Hematopoietic multipotent progenitor cell treated with erythropoietin and hydrocortisone succinate and interleukin-3 and kit ligand, for 17 days (in vitro differentiated cells): ENCODE results near the gene KRT15.

ENCODE experiments used
- DNase-seq: peaks from one replicate; pipeline ENCODE4 v3.0.0-alpha.2; 2015; ENCODE audit warnings: low spot score

Gene KRT15

GRCh38 chr17:41524261-41524660 is 5.6 kb upstream of the KRT15 start:
- no peak for DNase-seq

GRCh38 chr17:41523787-41524186 is 5.1 kb upstream of the KRT15 start:
- no peak for DNase-seq

GRCh38 chr17:41523225-41523593 is 4.5 kb upstream of the KRT15 start:
- DNase-seq = no peak

GRCh38 chr17:41522301-41523224 is 3.9 kb upstream of the KRT15 start:
- DNase-seq = no peak

- DNase-seq = no peak
Measured at GRCh38 chr17:41521574-41522261, 3.0 kb upstream of the KRT15 start.

- no peak for DNase-seq
Measured at GRCh38 chr17:41520821-41521521, 2.3 kb upstream of the KRT15 start.

- DNase-seq = no peak
Measured at GRCh38 chr17:41519501-41520224, 973 bp upstream of the KRT15 start.

GRCh38 chr17:41518031-41518430 is 659 bp downstream of the KRT15 start:
- DNase-seq = no peak

- no peak for DNase-seq
Measured at GRCh38 chr17:41516830-41517283, 1.8 kb downstream of the KRT15 start.

GRCh38 chr17:41516147-41516829 is 2.4 kb downstream of the KRT15 start:
- DNase-seq = no peak

- DNase-seq = no peak
Measured at GRCh38 chr17:41513168-41513547, 5.5 kb downstream of the KRT15 start.

GRCh38 chr17:41512546-41513167 is 6.0 kb downstream of the KRT15 start:
- DNase-seq = no peak

GRCh38 chr17:41511716-41512115 is 7.0 kb downstream of the KRT15 start:
- no peak for DNase-seq

- peak; percentile 81 for DNase-seq
Measured at GRCh38 chr17:41511116-41511515, 7.6 kb downstream of the KRT15 start.

- peak; percentile 22 for DNase-seq
Measured at GRCh38 chr17:41510251-41511065, 8.2 kb downstream of the KRT15 start.

- DNase-seq = no peak
Measured at GRCh38 chr17:41507315-41507880, 11.3 kb downstream of the KRT15 start.

- DNase-seq = no peak
Measured at GRCh38 chr17:41505809-41506767, 12.6 kb downstream of the KRT15 start.

GRCh38 chr17:41505007-41505808 is 13.5 kb downstream of the KRT15 start, which contains the start of gene KRT13:
KRT13 (minus strand) TSS chr17:41505612; CDS start chr17:41505550, 62 bp downstream.
- peak; percentile 13 for DNase-seq
